ENCODE data around the gene CNTRL. TPM values are rescaled to one million over a fixed set of nuclear protein-coding genes. Genes with fewer than 3 reads are reported as not detected.

CNTRL gene
- total and polyA plus RNA-seq, 7 donors, result 2.5 to 14.6 (median 11.9) TPM

DNA sequence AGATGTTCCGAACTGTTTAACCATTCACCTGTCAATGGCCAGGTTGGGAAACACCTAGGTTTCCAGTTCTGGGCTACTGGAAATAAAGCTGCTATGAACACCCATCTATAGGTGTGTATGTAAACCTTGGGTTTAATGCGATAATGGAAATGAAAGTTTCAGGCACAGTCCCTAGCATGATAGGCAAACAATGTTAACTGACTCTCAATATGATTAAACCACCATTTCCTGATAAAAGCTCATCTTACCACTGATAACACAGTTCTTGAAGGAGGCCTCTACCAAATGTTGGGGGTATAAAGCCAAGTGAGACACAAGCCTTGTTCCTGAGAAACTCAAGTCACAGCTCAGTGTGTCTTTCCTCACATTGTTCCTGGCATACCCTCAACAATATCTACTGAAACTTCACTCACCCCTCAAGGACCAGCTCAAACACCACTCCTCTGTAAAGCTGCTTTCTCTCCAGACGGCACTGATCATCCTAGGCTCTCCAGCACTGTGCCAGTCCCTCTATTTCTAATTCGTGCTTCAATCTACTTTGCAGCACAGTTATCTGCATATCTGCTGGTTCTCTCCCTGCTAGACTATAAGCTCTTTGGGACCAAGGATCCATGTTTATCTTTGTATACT is 111.1 kb downstream of the CNTRL start:
- Histone ChIP-seq H3K27ac (no peak overlapping the region), H3K27me3 (no peaks in the 10 kb centered on the region), H3K4me1 (peaks cover 0 to 93% (median 52%) of the 10 kb centered on the region in 4 donors), H3K4me3 (no peak overlapping the region), H3K36me3 (peaks cover 0 to 30% (median 3%) of the 10 kb centered on the region in 4 donors), H3K9me3 (no peaks in the 10 kb centered on the region)
- WGBS, 2 donors, result 86 to 92% methylated on average over 4 of the region's 4 CpGs
- intact Hi-C loops (cut with DNase I), result no loop called here
- DNase-seq, result no peak
- TF ChIP-seq, protein P1, sequence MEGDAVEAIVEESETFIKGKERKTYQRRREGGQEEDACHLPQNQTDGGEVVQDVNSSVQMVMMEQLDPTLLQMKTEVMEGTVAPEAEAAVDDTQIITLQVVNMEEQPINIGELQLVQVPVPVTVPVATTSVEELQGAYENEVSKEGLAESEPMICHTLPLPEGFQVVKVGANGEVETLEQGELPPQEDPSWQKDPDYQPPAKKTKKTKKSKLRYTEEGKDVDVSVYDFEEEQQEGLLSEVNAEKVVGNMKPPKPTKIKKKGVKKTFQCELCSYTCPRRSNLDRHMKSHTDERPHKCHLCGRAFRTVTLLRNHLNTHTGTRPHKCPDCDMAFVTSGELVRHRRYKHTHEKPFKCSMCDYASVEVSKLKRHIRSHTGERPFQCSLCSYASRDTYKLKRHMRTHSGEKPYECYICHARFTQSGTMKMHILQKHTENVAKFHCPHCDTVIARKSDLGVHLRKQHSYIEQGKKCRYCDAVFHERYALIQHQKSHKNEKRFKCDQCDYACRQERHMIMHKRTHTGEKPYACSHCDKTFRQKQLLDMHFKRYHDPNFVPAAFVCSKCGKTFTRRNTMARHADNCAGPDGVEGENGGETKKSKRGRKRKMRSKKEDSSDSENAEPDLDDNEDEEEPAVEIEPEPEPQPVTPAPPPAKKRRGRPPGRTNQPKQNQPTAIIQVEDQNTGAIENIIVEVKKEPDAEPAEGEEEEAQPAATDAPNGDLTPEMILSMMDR (IDR thresholded peaks at IDR 0.05), result no peak

DNA sequence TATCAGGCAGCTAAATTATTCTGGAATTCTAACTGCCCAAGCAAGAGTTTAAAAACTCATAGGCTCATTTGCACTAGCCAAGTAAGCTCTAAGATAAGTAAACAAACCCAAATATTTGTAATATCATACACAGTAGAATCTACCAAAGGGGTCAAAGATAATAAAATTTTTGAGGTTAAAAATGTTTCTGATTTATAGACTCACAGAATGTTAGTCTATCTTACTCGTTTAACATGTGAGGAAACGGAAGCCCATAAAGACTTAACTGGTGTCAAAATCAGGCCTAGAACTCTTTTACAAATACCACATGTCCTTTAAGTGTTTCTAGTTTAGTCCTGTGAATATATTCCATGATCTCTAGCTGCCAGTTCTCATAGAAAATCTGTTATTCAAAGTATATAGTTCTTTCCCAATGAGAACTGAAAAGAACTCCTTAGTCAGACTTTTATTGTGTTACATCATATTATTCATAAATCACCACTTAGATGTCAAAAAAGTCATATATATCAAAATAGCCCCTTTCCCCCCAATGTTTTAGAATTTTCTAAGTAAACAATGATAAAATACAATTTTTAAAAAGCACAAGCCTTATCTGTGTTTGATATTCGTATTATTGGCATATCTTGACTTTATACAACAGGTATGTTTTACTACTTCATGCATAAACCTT is 113.0 kb downstream of the CNTRL start:
- Histone ChIP-seq H3K4me3 (no peak overlapping the region), H3K9me3 (no peaks in the 10 kb centered on the region), H3K36me3 (peaks cover 0 to 13% (median 0%) of the 10 kb centered on the region in 4 donors), H3K4me1 (peaks cover 0 to 100% (median 67%) of the 10 kb centered on the region in 4 donors), H3K27ac (peak overlapping the region in 2 of 4 donors; percentile 19 to 25), H3K27me3 (no peaks in the 10 kb centered on the region)
- intact Hi-C loops (cut with DNase I), result no loop called here
- TF ChIP-seq POLR2AphosphoS5 (IDR thresholded peaks at IDR 0.05) (peak in 1 of 4 donors; percentile 26), EP300 (IDR thresholded peaks at IDR 0.05) (no peak)
- DNase-seq, result no peak
- WGBS, 2 donors, result 67 to 79% methylated on average over 3 of the region's 3 CpGs

DNA sequence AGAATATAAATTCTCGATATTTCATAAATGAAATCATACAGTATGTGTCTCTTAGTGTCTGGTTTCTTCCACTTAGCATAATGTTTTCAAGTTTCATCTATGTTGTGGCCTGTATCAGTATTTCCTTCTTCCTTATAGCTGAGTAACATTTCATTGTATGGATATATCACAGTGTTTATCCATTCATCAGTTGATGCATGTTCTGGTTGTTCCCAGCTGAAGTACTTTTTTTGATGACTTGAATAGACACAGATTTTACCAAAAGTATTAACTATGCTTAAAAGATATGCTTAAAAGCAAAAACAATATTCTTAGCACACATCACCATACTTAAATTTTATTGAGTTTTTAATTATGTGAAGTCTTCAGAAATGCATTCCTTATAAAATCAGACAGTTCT is 114.3 kb downstream of the CNTRL start:
- no peaks in the 10 kb centered on the region for H3K9me3 ChIP-seq
- H3K4me3 ChIP-seq, result no peak overlapping the region
- no peak overlapping the region for H3K27ac ChIP-seq
- TF ChIP-seq EP300 (IDR thresholded peaks at IDR 0.05) (no peak), POLR2A (IDR thresholded peaks at IDR 0.05) (no peak), POLR2AphosphoS5 (IDR thresholded peaks at IDR 0.05) (no peak)
- TF ChIP-seq, protein P1 (IDR thresholded peaks at IDR 0.05), result no peak
- WGBS, 2 donors, result 75 to 86% methylated on average over 1 of the region's 1 CpG
- intact Hi-C loops (cut with DNase I), result no loop called here
- no peak for DNase-seq
- peaks cover 0 to 12% (median 0%) of the 10 kb centered on the region in 4 donors for H3K36me3 ChIP-seq
- H3K4me1 ChIP-seq, result peaks cover 0 to 100% (median 69%) of the 10 kb centered on the region in 4 donors
- H3K27me3 ChIP-seq, result no peaks in the 10 kb centered on the region

DNA sequence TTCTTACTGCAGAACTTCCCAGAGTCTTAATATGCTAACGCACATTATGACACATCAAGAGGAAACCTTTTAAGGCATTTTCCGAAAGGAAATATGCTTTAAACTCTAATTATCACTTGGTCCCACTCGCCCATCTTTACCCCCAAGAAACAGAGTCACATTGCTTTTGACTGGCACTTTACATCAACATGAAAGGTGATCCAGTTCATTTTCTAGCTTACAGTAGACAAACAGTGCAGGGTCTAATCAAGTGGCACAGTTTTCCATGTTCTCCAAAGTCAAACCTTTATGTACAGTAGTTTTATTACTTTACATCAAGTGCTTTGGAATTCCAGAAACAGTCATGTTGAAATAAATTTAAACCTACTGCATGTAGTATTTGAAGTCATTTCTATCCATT is 114.9 kb downstream of the CNTRL start:
- 95% methylated on average over 3 of the region's 3 CpGs for WGBS, 2 donors
- intact Hi-C loops (cut with DNase I), result no loop called here
- H3K4me1 ChIP-seq, result peaks cover 0 to 100% (median 71%) of the 10 kb centered on the region in 4 donors

DNA sequence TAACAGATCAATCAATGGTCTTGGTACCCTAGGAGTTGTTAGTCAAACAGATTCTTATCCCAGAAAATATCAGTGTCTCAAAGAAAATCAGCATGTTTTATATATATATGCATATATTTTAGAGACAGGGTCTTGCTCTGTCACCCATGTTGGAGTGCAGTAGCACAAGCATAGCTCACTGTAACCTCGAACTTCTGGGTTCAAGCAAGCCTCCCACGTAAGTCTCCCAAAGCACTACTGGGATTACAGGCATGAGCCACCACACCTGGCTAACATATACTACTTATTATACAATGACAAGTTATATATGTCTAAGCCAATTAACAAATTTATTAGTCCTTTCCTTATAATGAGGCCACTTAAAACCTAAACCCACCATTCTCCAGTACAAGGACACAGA is 116.5 kb downstream of the CNTRL start:
- H3K4me3 ChIP-seq, result no peak overlapping the region
- peaks cover 0 to 100% (median 75%) of the 10 kb centered on the region in 4 donors for H3K4me1 ChIP-seq
- WGBS, 2 donors, result 86 to 88% methylated on average over 2 of the region's 2 CpGs

More for the DNA sequence above, 114.9 kb downstream of the CNTRL start:
- TF ChIP-seq, protein P1 (IDR thresholded peaks at IDR 0.05), result no peak
- TF ChIP-seq POLR2AphosphoS5 (IDR thresholded peaks at IDR 0.05), result no peak
- no peak for TF ChIP-seq EP300 (IDR thresholded peaks at IDR 0.05)
- no peak for TF ChIP-seq POLR2A (IDR thresholded peaks at IDR 0.05)
- no peaks in the 10 kb centered on the region for H3K27me3 ChIP-seq
- H3K36me3 ChIP-seq, result peaks cover 0 to 12% (median 0%) of the 10 kb centered on the region in 4 donors
- no peaks in the 10 kb centered on the region for H3K9me3 ChIP-seq
- no peak overlapping the region for H3K27ac ChIP-seq
- DNase-seq, result no peak
- no peak overlapping the region for H3K4me3 ChIP-seq

More for the DNA sequence above, 116.5 kb downstream of the CNTRL start:
- no peaks in the 10 kb centered on the region for H3K9me3 ChIP-seq
- H3K36me3 ChIP-seq, result no peaks in the 10 kb centered on the region
- TF ChIP-seq POLR2AphosphoS5 (IDR thresholded peaks at IDR 0.05), result no peak
- TF ChIP-seq, protein P1 (IDR thresholded peaks at IDR 0.05), result no peak
- no peak for TF ChIP-seq POLR2A (IDR thresholded peaks at IDR 0.05)
- no peak for TF ChIP-seq EP300 (IDR thresholded peaks at IDR 0.05)
- intact Hi-C loops (cut with DNase I), result no loop called here
- no peak overlapping the region for H3K27ac ChIP-seq
- DNase-seq, result no peak
- no peaks in the 10 kb centered on the region for H3K27me3 ChIP-seq
